Panc1 (cell line): Measurements from ENCODE around the gene NDUFA7. TPM values are rescaled to one million over a fixed set of nuclear protein-coding genes. Genes with fewer than 3 reads are reported as not detected.
A peak's percentile ranks its signal among the peaks of the same experiment; 100 is the strongest.

Experiments used
- ATAC-seq: fragments of 200-7000 bp; cut with Tn5 transposase; 2 replicates; pipeline ENCODE4 v1.9.1; 2020; ENCODE audit warnings: mild to moderate bottlenecking, moderate library complexity
- BruUV-seq: library from RNA; stranded (reverse); fragments of 400-500 nt; replicated peaks from 2 replicates; lab custom pipeline; 2021; lab: Mats Ljungman, UMichigan
- CTCF ChIA-PET: fragments of 300-600 bp; sonication (Branson Sonifier 250); formaldehyde crosslinking; loops from one replicate; lab custom pipeline; 2022; ENCODE audit warnings: antibody characterized with exemption; lab: Charles Lee
- POLR2A ChIA-PET: fragments of 300-600 bp; sonication (Branson Sonifier 250); formaldehyde crosslinking; loops from one replicate; lab custom pipeline; 2022; ENCODE audit warnings: antibody characterized with exemption; lab: Charles Lee
- DNase-seq: peaks from one replicate; pipeline ENCODE4 v3.0.0-alpha.2; 2010; ENCODE audit warnings: low read depth, low spot score
- H3K27ac ChIP-seq: 2 replicates; pipeline ENCODE4 v1.5.1; 2011; ENCODE audit warnings: mild to moderate bottlenecking, low read length, inconsistent platforms
- H3K27me3 ChIP-seq: fragments of 200-500 bp; sonication (Bioruptor generic); 2 replicates; pipeline ENCODE4 v1.6.0; 2014; ENCODE audit warnings: low read length, inconsistent platforms; ENCODE audit not compliant: control insufficient read depth, insufficient read depth
- H3K36me3 ChIP-seq: fragments of 200-500 bp; sonication (Bioruptor generic); 2 replicates; pipeline ENCODE4 v1.5.1; 2014; ENCODE audit warnings: inconsistent platforms, mild to moderate bottlenecking, low read length, moderate library complexity; ENCODE audit not compliant: control insufficient read depth, insufficient read depth
- H3K4me1 ChIP-seq: 2 replicates; pipeline ENCODE4 v1.5.1; 2011; ENCODE audit warnings: inconsistent platforms, mild to moderate bottlenecking, low read length, moderate library complexity; ENCODE audit not compliant: control insufficient read depth, insufficient read depth
- H3K4me3 ChIP-seq, 2 experiments: 2 replicates each; pipeline ENCODE4 v1.5.1; 2011 to 2012; ENCODE audit warnings: low read depth in 2 of 2, low read length in 2 of 2, mild to moderate bottlenecking in 2 of 2, inconsistent platforms in 1 of 2, moderate library complexity in 1 of 2
- H3K9me3 ChIP-seq: fragments of 200-500 bp; sonication (Bioruptor generic); 2 replicates; pipeline ENCODE4 v1.5.1; 2014; ENCODE audit warnings: low read depth, mild to moderate bottlenecking, inconsistent platforms, low read length, moderate library complexity; ENCODE audit not compliant: control insufficient read depth, insufficient read depth
- CTCF ChIP-seq: fragments of 450-650 bp; IDR thresholded peaks from 2 replicates; pipeline ENCODE4 v1.5.1; 2017; ENCODE audit warnings: mild to moderate bottlenecking
- POLR2AphosphoS5 ChIP-seq: IDR thresholded peaks from 2 replicates; pipeline ENCODE4 v1.6.1; 2012; ENCODE audit warnings: mild to moderate bottlenecking, low read depth, low read length, moderate library complexity
- REST ChIP-seq, 2 experiments: IDR thresholded peaks; 2 replicates each; pipeline ENCODE4 v1.6.1; 2011 to 2012; ENCODE audit warnings: low read depth in 2 of 2, control low read depth in 1 of 2, low read length in 1 of 2, mild to moderate bottlenecking in 1 of 2, moderate library complexity in 1 of 2; ENCODE audit not compliant: insufficient read depth in 1 of 2
- SIN3A ChIP-seq: IDR thresholded peaks from 2 replicates; pipeline ENCODE4 v1.6.1; 2012; ENCODE audit warnings: low read depth, mild to moderate bottlenecking, low read length, moderate library complexity, borderline replicate concordance; ENCODE audit not compliant: insufficient read depth
- TCF7L2 ChIP-seq: IDR thresholded peaks from 2 replicates; pipeline ENCODE4 v1.6.1; 2011; ENCODE audit warnings: mild to moderate bottlenecking, low read depth, low read length, inconsistent platforms
- in situ Hi-C: cut with HindIII; loops from 2 replicates; pipeline ENCODE4 v1.10.0; 2016; ENCODE audit warnings: low sequenced_read_pairs, low pct_unique_long_range_greater_than_20kb
- intact Hi-C: fragments of 100-400 bp; cut with micrococcal nuclease; formaldehyde crosslinking; loops from one replicate; pipeline ENCODE4 v1.10.0; 2022; ENCODE audit not compliant: unreplicated experiment
- total RNA-seq: library from RNA; stranded (reverse); gene quantifications from one replicate; pipeline ENCODE4 v1.2.1, GENCODE V29; 2021; ENCODE audit not compliant: unreplicated experiment

Gene NDUFA7
- total RNA-seq, 1 experiment from 2014 or later: 36.8 TPM

- TF ChIP-seq POLR2AphosphoS5 (peak; percentile 57; the same call in 1 of the 2 replicates), CTCF (no peak)
- H3K27me3 ChIP-seq: no peaks in the 10 kb centered on the region
- no TSS peak for BruUV-seq
- ChIA-PET CTCF (no interaction called here), POLR2A (interaction anchor here (0.7 kb wide), 1 partner anchor 19 kb away, joined by 5 read pairs; no protein-coding TSS in a partner anchor)
- H3K9me3 ChIP-seq: no peaks in the 10 kb centered on the region
- in situ Hi-C loops: no loop called here
- H3K27ac ChIP-seq: peak overlapping the region; percentile 90
- peak; percentile 84 for ATAC-seq
- H3K36me3 ChIP-seq: no peaks in the 10 kb centered on the region; the same call in 1 of the 2 replicates
- DNase-seq: peak; percentile 93
- intact Hi-C loops: no loop called here
- peak overlapping the region in 1 of 2 experiments; percentile 12; a peak in 1 of 4 replicates for H3K4me3 ChIP-seq
- peaks cover 22% of the 10 kb centered on the region for H3K4me1 ChIP-seq
These were observed 41.0 kb upstream of the NDUFA7 start for GRCh38 chr19:8361921-8362793.

GRCh38 chr19:8360196-8360595 lies 39.0 kb upstream of the NDUFA7 start:
- Histone ChIP-seq H3K27me3 (no peaks in the 10 kb centered on the region), H3K36me3 (no peaks in the 10 kb centered on the region), H3K4me1 (peaks cover 12% of the 10 kb centered on the region), H3K9me3 (no peaks in the 10 kb centered on the region), H3K4me3 (no peak overlapping the region), H3K27ac (no peak overlapping the region)
- ChIA-PET CTCF (no interaction called here), POLR2A (no interaction called here)
- ATAC-seq (no peak), DNase-seq (no peak)
- intact Hi-C loops: no loop called here
- no TSS peak for BruUV-seq
- TF ChIP-seq POLR2AphosphoS5 (no peak), REST (IDR thresholded peaks at IDR 0.05; ENCODE audit: insufficient read depth in 1 of 2, low read depth in 2 of 2, low read length in 1 of 2) (no peak), TCF7L2 (no peak), SIN3A (no peak)
- in situ Hi-C loops: no loop called here
